A549 (cell line): ENCODE data around the gene LEKR1.

Experiments
- CTCF ChIP-seq: fragments of >200 bp; sonication (Bioruptor Twin); formaldehyde crosslinking; IDR thresholded peaks from 3 replicates; pipeline ENCODE4 v1.5.1; 2016
- FOXS1 ChIP-seq: fragments of 250-450 bp; sonication (Bioruptor Pico); IDR thresholded peaks from 2 replicates; pipeline ENCODE4 v1.5.0; 2020; ENCODE audit warnings: mild to moderate bottlenecking, moderate library complexity
- MAZ ChIP-seq: fragments of 150-350 bp; IDR thresholded peaks from 2 replicates; pipeline ENCODE4 v1.6.1; 2014; ENCODE audit warnings: antibody characterized with exemption, low read depth, low read length, borderline replicate concordance

- TF ChIP-seq FOXS1 (CRISPR knock-in tag) (no peak), MAZ (no peak), CTCF (no peak)
These were observed 203.2 kb downstream of the LEKR1 start for GRCh38 chr3:157029365-157029790.
